Measurements from ENCODE around the gene AGPAT3.

DNA sequence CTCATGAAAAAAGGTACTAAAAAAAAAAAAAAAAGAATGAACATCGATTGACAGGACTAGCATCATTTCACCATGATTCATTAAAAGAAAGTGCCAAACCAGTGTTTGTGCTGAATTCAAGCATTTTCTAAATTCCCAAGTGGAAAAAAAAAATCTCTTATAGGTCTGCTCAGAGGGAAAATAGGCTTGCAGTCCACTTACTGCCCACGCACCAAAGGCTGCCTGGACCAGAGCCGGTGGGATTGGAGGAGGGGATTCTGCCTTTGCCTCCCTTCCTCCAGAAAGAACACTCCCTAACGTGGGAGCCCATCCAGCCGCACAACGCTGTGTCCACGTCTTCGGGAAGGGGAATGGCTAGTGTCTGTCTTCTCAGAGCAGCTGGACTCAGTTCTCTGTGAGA lies 141.6 kb downstream of the AGPAT3 start:
- TF ChIP-seq, protein P1, sequence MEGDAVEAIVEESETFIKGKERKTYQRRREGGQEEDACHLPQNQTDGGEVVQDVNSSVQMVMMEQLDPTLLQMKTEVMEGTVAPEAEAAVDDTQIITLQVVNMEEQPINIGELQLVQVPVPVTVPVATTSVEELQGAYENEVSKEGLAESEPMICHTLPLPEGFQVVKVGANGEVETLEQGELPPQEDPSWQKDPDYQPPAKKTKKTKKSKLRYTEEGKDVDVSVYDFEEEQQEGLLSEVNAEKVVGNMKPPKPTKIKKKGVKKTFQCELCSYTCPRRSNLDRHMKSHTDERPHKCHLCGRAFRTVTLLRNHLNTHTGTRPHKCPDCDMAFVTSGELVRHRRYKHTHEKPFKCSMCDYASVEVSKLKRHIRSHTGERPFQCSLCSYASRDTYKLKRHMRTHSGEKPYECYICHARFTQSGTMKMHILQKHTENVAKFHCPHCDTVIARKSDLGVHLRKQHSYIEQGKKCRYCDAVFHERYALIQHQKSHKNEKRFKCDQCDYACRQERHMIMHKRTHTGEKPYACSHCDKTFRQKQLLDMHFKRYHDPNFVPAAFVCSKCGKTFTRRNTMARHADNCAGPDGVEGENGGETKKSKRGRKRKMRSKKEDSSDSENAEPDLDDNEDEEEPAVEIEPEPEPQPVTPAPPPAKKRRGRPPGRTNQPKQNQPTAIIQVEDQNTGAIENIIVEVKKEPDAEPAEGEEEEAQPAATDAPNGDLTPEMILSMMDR (IDR thresholded peaks at IDR 0.05): no peak
- no peak for TF ChIP-seq POLR2A (IDR thresholded peaks at IDR 0.05)
